Endothelial cell of umbilical vein (primary cell): ENCODE results near the gene HDAC4. TPM values are rescaled to one million over a fixed set of nuclear protein-coding genes. Genes with fewer than 3 reads are reported as not detected.

ENCODE experiments used
- BruUV-seq: library from RNA; stranded (reverse); fragments of 400-500 nt; replicated peaks from 2 replicates; lab custom pipeline; 2021; lab: Mats Ljungman, UMichigan
- CTCF ChIA-PET: fragments of 300-600, 350-600 bp; sonication (Branson Sonifier 250); formaldehyde crosslinking; loops from one replicate; lab custom pipeline; 2021; ENCODE audit warnings: antibody characterized with exemption, inconsistent platforms; lab: Charles Lee
- POLR2A ChIA-PET: fragments of 300-600, 350-600 bp; sonication (Branson Sonifier 250); formaldehyde crosslinking; loops from one replicate; lab custom pipeline; 2021; ENCODE audit warnings: antibody characterized with exemption, inconsistent platforms; lab: Charles Lee
- DNase-seq: peaks from one replicate; pipeline ENCODE4 v3.0.0-alpha.2; 2011; ENCODE audit warnings: low read depth, low spot score
- FAIRE-seq: peaks from 2 replicates; lab custom pipeline; 2011; peaks lifted over from hg19 to GRCh38; lab: Jason Lieb, UNC
- H2AFZ ChIP-seq: 2 replicates; pipeline ENCODE4 v1.6.0; 2012; ENCODE audit warnings: low read depth, low read length, control low read depth, inconsistent platforms
- H3K27ac ChIP-seq: 2 replicates; pipeline ENCODE4 v1.5.1; 2011; ENCODE audit warnings: low read depth, mild to moderate bottlenecking, control low read depth, low read length, moderate library complexity; ENCODE audit not compliant: insufficient read depth
- H3K27me3 ChIP-seq, 2 experiments: 2 replicates each; pipeline versions ENCODE4 v1.6.0 to v1.6.1; 2011; ENCODE audit warnings: low read length in 2 of 2, mixed read lengths in 1 of 2; ENCODE audit not compliant: control insufficient read depth in 2 of 2, insufficient read depth in 2 of 2
- H3K36me3 ChIP-seq, 2 experiments: 2 replicates in 1 of 2; 3 replicates in 1 of 2; pipeline ENCODE4 v1.5.1; 2011; ENCODE audit warnings: low read length in 2 of 2, mild to moderate bottlenecking in 1 of 2, moderate library complexity in 1 of 2; ENCODE audit not compliant: control insufficient read depth in 2 of 2, insufficient read depth in 2 of 2; ENCODE audit errors: extremely low read depth in 1 of 2
- H3K4me1 ChIP-seq: 3 replicates; pipeline ENCODE4 v1.5.1; 2011; ENCODE audit warnings: mild to moderate bottlenecking, low read length; ENCODE audit not compliant: control insufficient read depth, insufficient read depth; ENCODE audit errors: extremely low read depth
- H3K4me2 ChIP-seq: 2 replicates; pipeline ENCODE4 v1.6.1; 2011; ENCODE audit warnings: low read length, control low read depth, mixed read lengths; ENCODE audit not compliant: insufficient read depth
- H3K4me3 ChIP-seq, 3 experiments: fragments of 200-600 bp in 1 of 3; sonication (generic), shearing (Covaris generic) in 1 of 3; replicated peaks in 1 of 3; 2 replicates each; pipeline ENCODE4 v1.5.1; 2011 to 2016; ENCODE audit warnings: control low read depth in 3 of 3, low read length in 3 of 3, mild to moderate bottlenecking in 2 of 3, inconsistent platforms in 1 of 3, low read depth in 1 of 3, moderate library complexity in 1 of 3; ENCODE audit not compliant: insufficient read depth in 1 of 3
- H3K79me2 ChIP-seq: 2 replicates; pipeline ENCODE4 v1.6.0; 2012; ENCODE audit warnings: low read length, inconsistent platforms; ENCODE audit not compliant: control insufficient read depth, insufficient read depth
- H3K9ac ChIP-seq: replicated peaks from 2 replicates; pipeline ENCODE3; 2011; ENCODE audit warnings: low read length, control low read depth; ENCODE audit not compliant: insufficient read depth; ENCODE audit errors: extremely low read depth
- H3K9me1 ChIP-seq: replicated peaks from 3 replicates; pipeline ENCODE4 v1.6.0; 2011; ENCODE audit warnings: mild to moderate bottlenecking, low read length; ENCODE audit not compliant: control insufficient read depth, insufficient read depth; ENCODE audit errors: extremely low read depth
- H3K9me3 ChIP-seq: replicated peaks from 2 replicates; pipeline ENCODE4 v1.5.1; 2012; ENCODE audit warnings: low read length, inconsistent platforms; ENCODE audit not compliant: control insufficient read depth, insufficient read depth
- H4K20me1 ChIP-seq: replicated peaks from 2 replicates; pipeline ENCODE3; 2011; ENCODE audit warnings: mild to moderate bottlenecking, low read length; ENCODE audit not compliant: control insufficient read depth, insufficient read depth; ENCODE audit errors: extremely low read depth
- CTCF ChIP-seq, 2 donors: IDR thresholded peaks; 1 replicate in 1 of 2; 2 replicates in 1 of 2; pipeline ENCODE4 v1.5.1; 2011; ENCODE audit warnings: low read length in 2 of 2, mild to moderate bottlenecking in 2 of 2, moderate library complexity in 2 of 2, control low read depth in 1 of 2, inconsistent platforms in 1 of 2, low read depth in 1 of 2; ENCODE audit not compliant: insufficient read depth in 1 of 2; ENCODE audit errors: extremely low read depth in 1 of 2
- EZH2 ChIP-seq: IDR thresholded peaks from 2 replicates; pipeline ENCODE4 v1.6.1; 2012; ENCODE audit warnings: borderline replicate concordance, low read depth, mild to moderate bottlenecking, moderate library complexity, low read length, inconsistent platforms; ENCODE audit not compliant: severe bottlenecking
- FOS ChIP-seq: IDR thresholded peaks from 2 replicates; pipeline ENCODE4 v1.6.1; 2011; ENCODE audit warnings: mild to moderate bottlenecking, low read length, moderate library complexity, borderline replicate concordance; ENCODE audit not compliant: insufficient read depth
- GATA2 ChIP-seq: IDR thresholded peaks from 2 replicates; pipeline ENCODE4 v1.7.0; 2011; ENCODE audit warnings: low read depth, mild to moderate bottlenecking, moderate library complexity, mixed read lengths, low read length; ENCODE audit not compliant: insufficient read length, insufficient read depth
- JUN ChIP-seq: IDR thresholded peaks from 2 replicates; pipeline ENCODE4 v1.6.1; 2011; ENCODE audit warnings: borderline replicate concordance, low read depth; ENCODE audit not compliant: insufficient read length, insufficient read depth
- MAX ChIP-seq: IDR thresholded peaks from 2 replicates; pipeline ENCODE4 v1.6.1; 2011; ENCODE audit not compliant: insufficient read depth, insufficient read length
- MYC ChIP-seq: IDR thresholded peaks from one replicate; pipeline ENCODE4 v1.6.1; 2011; ENCODE audit warnings: mild to moderate bottlenecking, low read depth, low read length
- POLR2A ChIP-seq: IDR thresholded peaks from 2 replicates; pipeline ENCODE4 v1.6.1; 2012; ENCODE audit warnings: low read depth, mild to moderate bottlenecking, control low read depth, low read length
- POLR2AphosphoS5 ChIP-seq: IDR thresholded peaks from 2 replicates; pipeline ENCODE4 v1.6.1; 2012; ENCODE audit warnings: low read depth, mild to moderate bottlenecking, control low read depth, low read length, moderate library complexity; ENCODE audit not compliant: insufficient read depth
- dilution Hi-C: fragments of 300-500 bp; cut with MboI; formaldehyde crosslinking; loops from one replicate; pipeline ENCODE4 v1.15.0; 2019; ENCODE audit warnings: low sequenced_read_pairs; ENCODE audit not compliant: extremely low pct_ligation_motif_present
- intact Hi-C: fragments of 100-400 bp; cut with micrococcal nuclease; formaldehyde crosslinking; loops from one replicate; pipeline ENCODE4 v1.10.0; 2022
- polyA plus RNA-seq, 4 experiments: library from polyadenylated mRNA; depleted of rRNA in 3 of 4; stranded (reverse) in 3 of 4; unstranded in 1 of 4; fragments of >200 nt; gene quantifications; 2 replicates each; pipeline versions ENCODE4 v1.2.1 to v1.2.3, GENCODE V29; 2011 to 2012; ENCODE audit warnings: missing spikeins in 1 of 4
- total RNA-seq: library from RNA; stranded (reverse); gene quantifications from 2 replicates; pipeline ENCODE4 v1.2.3, GENCODE V29; 2021

Gene HDAC4
- total and polyA plus RNA-seq, 2 donors (not counting 3 experiments of a cell fraction or from before 2014, with no cell fraction given): 13.4 to 33.0 TPM

DNA sequence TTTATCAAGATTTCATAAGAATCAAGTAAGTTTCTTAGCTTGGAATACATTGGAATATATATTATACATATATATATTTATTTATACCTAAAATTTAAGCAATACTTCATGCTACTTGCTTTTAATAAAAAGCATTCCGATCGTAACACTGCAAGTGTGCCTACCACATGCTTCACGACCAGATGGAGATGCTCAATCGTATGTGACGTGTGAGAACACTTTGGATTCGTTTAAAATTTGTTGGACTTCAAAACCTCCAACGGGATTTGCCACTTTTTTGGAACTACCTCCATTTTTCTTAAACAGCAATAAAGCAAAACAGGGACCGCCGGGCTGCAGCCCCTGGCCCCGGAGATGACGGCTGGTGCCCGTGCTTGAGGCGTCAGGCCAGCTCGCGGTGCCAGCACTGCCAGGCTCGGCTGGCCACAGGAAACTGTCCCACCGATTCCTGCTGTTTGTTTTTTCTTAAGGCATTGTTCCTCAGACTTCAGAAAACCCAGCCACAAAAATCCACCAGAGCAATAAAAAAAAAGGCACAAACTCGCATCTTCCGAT lies 348.9 kb downstream of the HDAC4 start:
- Histone ChIP-seq H3K27me3 (no peaks in the 10 kb centered on the region), H3K9ac (no peak overlapping the region), H3K9me3 (no peaks in the 10 kb centered on the region), H3K4me3 (no peak overlapping the region), H4K20me1 (no peaks in the 10 kb centered on the region), H3K36me3 (peaks cover 0 to 3% of the 10 kb centered on the region in 2 experiments), H3K4me1 (peaks cover 5% of the 10 kb centered on the region), H3K9me1 (no peaks in the 10 kb centered on the region), H2AFZ (no peak overlapping the region), H3K27ac (no peak overlapping the region), H3K79me2 (no peaks in the 10 kb centered on the region), H3K4me2 (no peak overlapping the region)
- CTCF ChIA-PET: interaction anchor here (1.0 kb wide), 1 partner anchor 37 kb away, joined by 3 read pairs; no protein-coding TSS in a partner anchor
- intact Hi-C loops: no loop called here
- FAIRE-seq (no peak), DNase-seq (no peak)
- dilution Hi-C loops: no loop called here
- BruUV-seq: no TSS peak
- TF ChIP-seq EZH2: no peak
- TF ChIP-seq CTCF (IDR thresholded peaks at IDR 0.05; ENCODE audit: extremely low read depth in 1 of 2, insufficient read depth in 1 of 2, low read depth in 1 of 2, low read length in 2 of 2): no peak
- TF ChIP-seq GATA2: no peak
- TF ChIP-seq POLR2AphosphoS5: no peak
- no peak for TF ChIP-seq POLR2A
- no peak for TF ChIP-seq JUN
- TF ChIP-seq MYC: no peak
- no peak for TF ChIP-seq MAX
- TF ChIP-seq FOS: no peak
- POLR2A ChIA-PET: no interaction called here
